Measurements from ENCODE around the gene GMPPB. TPM values are rescaled to one million over a fixed set of nuclear protein-coding genes. Genes with fewer than 3 reads are reported as not detected.

GMPPB gene
- total RNA-seq, 1 donor from 2014 or later: 22.8 TPM

GRCh38 chr3:49727924-49728361, 4.2 kb upstream of the GMPPB start:
- DNase-seq: no peak

GRCh38 chr3:49727154-49727923, 3.6 kb upstream of the GMPPB start:
- DNase-seq: no peak

GRCh38 chr3:49725906-49726681, 2.3 kb upstream of the GMPPB start:
- no peak for DNase-seq

DNA sequence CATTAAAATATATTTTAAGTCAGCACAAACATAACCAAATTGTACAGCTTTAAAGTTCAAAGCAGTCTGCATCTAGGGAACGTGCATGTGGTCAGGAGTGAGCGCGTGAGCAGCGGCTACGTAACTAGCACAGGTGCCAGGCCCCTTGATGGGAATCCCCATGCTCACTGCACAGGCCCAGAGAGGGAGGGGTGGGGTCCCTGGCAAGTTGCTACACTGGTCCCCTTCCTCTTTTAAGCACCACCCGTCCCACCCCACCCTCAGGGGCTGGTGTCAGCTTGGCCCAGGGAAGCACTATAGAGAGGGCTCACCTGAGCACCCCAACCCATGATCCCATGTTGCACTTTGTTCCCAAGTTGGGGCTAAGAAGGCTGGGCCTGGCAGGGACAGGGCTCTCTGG, 835 bp upstream of the GMPPB start:
- no peak for DNase-seq

GRCh38 chr3:49723296-49723627, 489 bp downstream of the GMPPB start:
- DNase-seq: peak; percentile 50

GRCh38 chr3:49722896-49723295, 855 bp downstream of the GMPPB start:
- DNase-seq: no peak

GRCh38 chr3:49721896-49722781, 1.6 kb downstream of the GMPPB start:
- DNase-seq: no peak

DNA sequence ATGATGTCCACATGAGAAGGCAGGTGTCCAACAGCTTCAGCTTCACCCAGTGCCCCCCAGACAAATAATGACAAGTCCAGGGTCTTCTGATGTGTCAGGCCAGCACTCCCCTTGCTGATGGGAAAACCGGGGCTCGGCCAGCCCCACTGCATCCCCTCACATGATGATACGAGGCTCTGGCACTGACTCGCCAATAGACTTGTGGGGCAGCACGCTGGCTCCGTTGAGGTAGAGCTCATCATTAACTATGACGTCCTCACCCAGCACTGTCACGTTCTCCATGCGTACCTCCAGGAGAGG, 2.2 kb downstream of the GMPPB start:
- DNase-seq: no peak

DNA sequence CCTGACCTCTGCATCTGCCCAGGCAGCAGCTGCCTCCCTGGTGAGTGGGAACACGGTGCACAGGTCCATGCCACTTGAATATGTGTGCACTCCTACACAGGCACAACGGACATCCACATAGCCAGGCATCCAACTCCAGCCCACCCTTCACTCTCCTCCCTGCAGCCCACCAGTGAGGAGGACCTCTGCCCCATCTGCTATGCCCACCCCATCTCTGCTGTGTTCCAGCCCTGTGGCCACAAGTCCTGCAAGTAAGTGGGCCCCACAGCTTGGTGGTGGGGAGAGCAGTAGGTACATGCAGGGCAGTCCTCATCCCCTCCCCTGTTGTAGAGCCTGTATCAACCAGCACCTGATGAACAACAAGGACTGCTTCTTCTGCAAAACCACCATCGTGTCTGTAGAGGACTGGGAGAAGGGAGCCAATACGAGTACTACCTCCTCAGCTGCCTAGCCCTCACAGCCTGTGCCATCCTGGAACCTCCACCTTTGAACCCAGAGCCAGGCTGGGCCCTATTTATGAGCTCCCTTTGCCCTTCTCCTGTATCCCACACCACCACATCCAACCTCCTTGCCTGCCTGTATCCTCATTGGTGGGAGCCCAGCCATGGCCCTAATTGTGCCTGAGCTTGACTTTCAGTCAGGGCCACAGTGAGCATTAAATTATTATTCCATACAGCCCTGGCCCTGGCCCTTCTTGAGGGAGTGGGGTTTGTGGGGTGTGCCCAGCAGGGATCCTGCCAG, 2.7 kb downstream of the GMPPB start:
- no peak for DNase-seq

GRCh38 chr3:49719214-49719884, 4.4 kb downstream of the GMPPB start, which contains the start of gene AMIGO3:
Gene AMIGO3, minus strand, starts transcription at chr3:49719684. Its CDS starts 219 bp downstream, at chr3:49719465.
- DNase-seq: peak; percentile 96

- DNase-seq: peak; percentile 23
Observed at GRCh38 chr3:49718858-49719213, 4.9 kb downstream of the GMPPB start.

GRCh38 chr3:49717959-49718857, 5.5 kb downstream of the GMPPB start:
- DNase-seq: peak; percentile 63

DNA sequence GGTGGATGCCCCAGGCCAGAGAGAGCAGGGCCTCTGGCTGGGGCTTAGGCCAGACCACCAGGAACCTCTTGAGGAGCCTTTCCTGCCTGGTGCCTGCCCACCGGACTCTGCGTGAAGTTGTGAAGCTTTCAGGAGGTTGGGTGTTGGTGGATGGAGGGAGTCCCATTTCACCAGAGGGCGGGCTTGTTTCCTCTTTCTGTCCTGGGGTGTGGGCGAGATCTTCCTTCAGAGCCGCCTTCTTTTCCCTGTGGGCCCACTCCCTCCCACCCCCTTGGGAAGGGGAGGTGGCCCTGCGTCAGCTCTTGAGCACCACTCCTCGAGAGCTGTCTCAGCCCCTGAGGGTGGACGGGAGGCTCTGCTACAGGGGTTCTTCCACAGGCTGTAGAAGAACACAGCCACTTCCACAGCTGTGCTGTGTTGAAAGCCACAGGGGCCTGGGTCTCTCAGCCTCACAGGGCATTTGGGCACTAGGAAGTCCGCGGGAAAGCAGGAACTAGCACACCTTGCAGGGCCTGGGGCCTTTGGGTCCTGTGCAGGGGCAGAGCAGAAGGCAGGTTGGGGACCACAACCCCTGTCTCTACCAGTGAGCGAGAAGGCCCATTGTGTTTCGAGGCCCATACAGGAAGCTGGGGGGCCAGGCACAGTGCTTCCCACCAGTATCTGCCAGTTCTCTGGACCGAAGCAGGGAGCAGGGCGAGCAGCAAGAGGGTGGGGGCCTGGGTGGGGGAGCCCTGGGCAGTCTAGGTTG, 6.4 kb downstream of the GMPPB start:
- DNase-seq: no peak

DNA sequence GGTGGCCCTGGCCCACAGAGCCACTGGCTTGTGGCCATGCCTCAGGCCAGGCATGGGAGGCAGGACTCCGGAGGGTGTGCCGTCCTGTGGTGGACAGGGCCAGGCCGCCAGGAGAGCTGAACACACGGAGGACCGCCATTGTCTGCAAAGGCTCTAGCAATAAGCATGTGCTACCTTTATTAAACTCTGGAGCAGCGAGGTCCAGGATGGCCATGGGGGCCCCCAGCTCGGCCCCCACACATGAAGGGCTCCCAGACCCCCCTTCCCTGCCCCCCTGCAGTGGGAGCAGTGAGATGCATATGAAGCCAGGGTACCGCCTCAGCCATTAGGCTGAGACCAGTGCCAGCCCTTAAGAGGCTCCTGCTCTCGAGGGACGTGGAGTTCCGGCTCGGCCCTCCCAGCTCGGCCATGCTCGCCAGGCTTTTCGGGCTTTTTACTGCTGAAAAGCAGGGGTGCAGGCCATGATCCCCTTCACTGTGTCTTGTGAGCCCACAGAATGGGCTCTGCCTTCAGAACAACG, 7.0 kb downstream of the GMPPB start:
- DNase-seq: no peak

- DNase-seq: no peak
Observed at GRCh38 chr3:49716169-49716568, 7.6 kb downstream of the GMPPB start.

DNA sequence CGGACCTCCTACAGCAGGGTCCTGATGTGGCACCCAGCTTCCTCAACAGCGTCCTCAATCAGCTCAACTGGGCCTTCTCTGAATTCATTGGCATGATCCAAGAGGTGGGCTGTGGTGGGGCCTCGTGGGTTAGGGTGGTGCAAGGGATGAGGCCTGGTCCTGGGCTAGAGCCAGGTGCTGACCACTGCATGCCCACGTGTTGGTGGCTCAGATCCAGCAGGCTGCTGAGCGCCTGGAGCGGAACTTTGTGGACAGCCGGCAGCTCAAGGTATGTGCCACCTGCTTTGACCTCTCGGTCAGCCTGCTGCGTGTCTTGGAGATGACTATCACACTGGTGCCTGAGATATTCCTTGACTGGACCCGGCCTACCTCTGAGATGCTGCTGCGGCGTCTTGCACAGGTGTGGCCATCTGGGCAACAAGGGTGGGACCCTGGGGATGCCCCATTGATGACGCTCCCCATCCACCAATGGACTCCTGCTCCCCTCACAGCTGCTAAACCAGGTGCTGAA, 8.1 kb downstream of the GMPPB start:
- no peak for DNase-seq

DNA sequence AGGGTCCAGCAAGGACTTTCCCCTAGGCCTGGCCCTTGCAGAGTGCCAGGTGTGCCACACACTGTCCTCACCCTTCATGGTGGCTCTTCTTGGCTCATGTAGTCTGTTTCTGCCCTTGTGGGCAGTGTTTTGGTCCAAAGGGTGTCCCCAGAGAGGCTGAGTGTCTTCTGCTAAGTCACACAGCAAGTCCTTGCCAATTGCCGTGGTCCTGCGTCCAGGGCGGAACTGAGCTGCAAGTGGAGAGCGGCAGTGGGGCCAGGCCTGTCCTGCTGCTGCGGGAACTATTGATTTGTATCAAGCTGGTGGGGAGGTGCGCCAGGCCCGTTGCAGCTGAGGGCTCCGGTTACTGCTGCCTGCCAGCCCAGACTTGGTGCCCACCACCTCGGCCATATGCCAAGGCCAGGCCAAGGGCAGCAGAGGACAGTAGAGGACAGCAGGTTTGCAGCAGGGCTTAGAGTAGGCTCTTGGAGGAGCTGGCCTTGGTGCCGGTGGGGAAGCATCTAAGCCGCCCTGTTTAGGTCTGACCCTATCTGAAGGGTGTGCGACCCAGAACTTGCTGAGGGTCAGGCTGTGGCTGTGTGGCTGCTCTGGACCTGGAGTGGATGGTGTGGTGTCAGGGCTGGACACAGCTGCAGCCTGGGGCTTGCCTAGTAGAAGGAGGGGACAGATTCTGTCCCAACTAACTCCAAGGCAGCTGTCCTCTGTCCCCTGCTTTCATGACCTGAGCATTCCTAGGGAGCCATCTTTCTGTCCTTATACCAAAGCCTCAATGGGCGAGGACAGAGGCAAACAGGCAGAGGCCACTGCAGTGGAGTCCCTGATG, 8.8 kb downstream of the GMPPB start:
- no peak for DNase-seq

Data from tongue (tissue), 2 donors.